Measurements from ENCODE around the gene APAF1.

The APAF1 gene

DNA sequence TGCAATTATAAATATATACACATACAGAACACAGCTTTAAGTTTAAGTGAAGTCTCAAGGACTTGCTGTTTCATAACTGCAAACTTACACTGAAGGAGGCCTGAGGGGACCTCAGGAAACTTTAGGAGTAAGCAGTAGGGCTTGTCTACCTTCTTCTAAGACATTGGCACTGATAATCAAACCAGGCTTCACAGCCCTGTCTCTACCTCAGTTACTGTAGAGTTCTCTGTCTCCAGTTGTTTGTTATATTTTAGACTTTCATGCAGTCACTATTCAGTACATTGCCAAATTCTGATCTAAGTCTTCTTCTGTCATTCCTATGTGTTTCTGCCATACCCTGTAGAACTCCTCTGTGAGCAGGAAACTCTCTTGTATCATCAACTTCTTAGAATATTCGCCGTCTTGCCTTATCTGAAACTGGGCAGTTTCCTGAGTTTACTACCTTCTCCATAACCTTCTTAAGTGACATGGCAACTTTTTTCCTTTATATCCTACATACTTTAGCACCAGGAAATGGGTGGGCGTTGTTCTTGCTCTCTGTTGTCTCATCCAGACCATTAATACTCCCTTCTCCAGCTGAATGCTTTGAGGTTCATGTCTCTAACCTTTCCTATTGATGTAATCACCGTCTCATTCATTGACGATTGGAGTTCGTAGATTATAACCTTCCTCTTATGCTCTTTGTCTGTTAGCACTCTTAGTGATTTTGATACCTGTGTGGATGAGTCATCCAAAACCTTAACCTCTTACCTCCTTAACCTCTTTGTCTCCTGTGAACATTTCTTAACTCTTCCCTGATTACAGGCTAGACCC, 11.4 kb downstream of the APAF1 start:
- DNase-seq (ENCODE audit: low read depth in 2 of 2, low spot score in 1 of 2) = no peak

DNA sequence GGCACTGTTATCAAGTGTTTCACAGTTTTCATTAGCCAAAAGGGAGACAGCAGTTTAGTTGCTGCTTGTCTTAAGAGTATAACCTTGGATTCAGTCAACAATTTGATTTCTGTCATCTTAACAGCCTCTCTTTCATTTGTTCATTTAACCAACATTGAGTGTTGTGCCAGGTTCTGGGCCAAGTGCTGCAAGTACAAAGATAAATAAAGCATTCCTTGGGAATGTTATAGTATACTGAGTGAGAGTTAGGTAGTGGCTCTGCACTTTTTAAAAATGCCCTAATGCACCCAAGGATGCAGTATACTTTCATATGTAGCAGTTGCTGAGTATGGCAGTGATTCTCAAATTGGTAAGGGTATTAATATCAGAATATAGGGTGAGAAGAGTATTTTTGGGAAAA, 15.4 kb downstream of the APAF1 start:
- no peak for DNase-seq (ENCODE audit: low read depth in 2 of 2, low spot score in 1 of 2)

DNA sequence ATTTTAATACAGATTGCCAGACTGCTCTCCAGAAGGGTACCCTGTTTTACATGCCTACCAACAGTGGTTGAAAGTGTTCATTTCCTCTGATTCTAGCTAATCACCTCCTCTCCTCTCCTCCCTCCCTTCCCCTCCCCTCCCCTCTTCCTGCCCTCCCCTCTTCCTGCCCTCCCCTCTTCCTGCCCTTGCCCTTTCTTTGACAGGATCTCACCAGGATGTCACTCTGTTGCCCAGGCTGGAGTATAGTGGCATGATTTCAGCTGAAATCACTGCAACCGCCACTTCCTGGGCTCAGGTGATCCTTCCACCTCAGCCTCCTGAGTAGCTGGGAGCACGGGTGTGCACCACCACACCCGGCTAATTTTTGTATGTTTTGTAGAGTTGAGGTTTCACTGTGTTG, 24.7 kb downstream of the APAF1 start:
- DNase-seq (ENCODE audit: low read depth in 2 of 2, low spot score in 1 of 2) = no peak

DNA sequence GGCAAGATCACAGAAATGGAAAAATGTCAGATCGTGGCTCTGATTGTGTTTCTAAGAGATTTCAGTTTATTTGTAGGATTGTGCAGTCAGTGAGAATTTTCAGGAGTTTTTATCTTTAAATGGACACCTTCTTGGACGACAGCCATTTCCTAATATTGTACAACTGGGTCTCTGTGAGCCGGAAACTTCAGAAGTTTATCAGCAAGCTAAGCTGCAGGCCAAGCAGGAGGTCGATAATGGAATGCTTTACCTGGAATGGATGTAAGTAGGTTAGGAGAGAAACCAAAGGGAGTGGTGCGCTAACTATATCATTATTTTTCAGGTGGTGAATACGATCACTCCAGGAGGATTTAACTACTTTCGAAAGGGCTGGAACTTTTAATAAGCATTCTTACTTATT, 26.4 kb downstream of the APAF1 start:
- no peak for DNase-seq (ENCODE audit: low read depth in 2 of 2, low spot score in 1 of 2)

DNA sequence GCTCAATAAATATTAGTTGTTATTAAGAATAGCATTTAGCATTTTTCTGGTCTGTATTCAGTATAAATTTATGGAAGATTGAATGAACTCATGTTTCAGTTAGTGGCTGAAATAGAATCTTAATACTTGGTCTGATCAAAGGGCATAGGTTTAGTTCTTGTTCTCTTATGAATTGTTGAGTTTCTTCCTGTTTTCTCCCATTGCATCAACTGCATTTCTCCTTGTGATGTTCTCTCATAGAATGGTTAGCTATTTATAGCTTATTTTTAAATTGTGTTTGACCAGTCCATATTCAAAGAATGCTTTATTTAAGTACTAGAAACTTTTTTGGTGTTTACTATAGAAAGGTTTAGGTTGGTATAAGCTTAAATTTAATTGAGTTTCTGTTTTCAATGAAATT, 29.8 kb downstream of the APAF1 start:
- DNase-seq (ENCODE audit: low read depth in 2 of 2, low spot score in 1 of 2) = no peak

DNA sequence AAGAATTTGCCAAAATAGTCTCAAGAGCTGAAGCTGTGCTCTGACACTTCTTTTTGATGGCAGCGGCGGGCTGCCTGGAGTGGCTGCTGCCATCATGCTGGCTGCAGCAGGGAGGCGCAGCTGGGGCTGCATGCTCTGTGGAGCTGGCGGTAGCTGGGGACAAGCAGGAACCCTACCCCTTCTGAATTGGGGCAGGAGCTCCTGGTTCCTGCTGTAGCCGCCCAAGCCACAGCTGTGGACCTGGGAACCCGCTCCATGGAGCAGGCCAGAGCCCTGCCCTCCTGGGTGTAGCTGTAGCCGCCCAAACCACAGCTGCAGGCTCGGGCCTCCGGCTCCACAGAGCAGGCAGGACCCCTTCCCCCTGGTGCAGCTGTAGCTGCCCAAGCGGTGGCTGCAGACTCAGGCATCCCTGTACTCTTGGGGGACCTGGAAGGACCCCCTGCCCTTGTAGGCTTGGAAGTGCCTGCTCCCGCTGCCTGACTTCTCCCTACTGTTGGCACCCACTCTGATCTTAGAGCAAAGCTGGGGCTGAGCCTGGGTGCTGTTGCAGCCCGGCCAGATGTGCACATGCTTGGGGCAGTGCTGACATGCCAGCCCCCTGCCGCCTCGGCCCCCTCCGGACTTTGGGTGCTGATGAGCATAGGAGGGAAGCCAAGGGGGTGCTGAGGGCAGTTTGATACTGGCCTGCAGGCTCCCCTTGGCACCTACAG, 33.3 kb downstream of the APAF1 start:
- DNase-seq (ENCODE audit: low read depth in 2 of 2, low spot score in 1 of 2) = no peak

DNA sequence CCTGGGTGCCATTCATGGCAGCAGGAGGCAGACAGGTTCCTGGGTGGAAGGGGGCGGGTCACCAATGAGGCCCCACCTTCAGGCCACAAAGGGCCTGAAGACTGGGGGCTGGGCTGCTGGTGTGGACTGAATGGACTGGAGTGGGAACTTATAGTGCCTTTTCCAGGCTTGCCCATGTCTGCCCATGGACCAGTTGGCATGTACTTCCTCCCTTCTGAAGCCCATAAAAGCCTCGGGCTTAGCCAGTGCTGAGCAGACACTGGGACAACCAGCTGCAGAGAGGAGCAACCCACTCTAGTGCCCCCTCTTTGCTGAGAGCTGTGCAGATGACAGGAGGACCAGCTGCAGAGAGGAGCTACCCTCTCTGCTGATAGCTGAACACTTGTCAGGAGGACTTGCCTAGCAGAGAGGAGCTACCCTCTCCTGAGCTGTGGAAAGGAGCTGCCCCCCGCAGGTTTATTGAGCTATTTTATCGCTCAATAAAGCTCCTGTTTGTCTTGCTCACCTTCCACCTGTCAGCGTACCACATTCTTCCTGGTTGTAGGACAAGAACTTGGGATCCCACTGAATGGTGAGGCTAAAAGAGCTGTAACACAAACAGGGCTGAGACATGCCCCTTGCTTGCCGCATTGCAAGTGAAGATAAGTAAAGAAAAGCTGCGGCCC, 34.0 kb downstream of the APAF1 start:
- no peak for DNase-seq (ENCODE audit: low read depth in 2 of 2, low spot score in 1 of 2)

DNA sequence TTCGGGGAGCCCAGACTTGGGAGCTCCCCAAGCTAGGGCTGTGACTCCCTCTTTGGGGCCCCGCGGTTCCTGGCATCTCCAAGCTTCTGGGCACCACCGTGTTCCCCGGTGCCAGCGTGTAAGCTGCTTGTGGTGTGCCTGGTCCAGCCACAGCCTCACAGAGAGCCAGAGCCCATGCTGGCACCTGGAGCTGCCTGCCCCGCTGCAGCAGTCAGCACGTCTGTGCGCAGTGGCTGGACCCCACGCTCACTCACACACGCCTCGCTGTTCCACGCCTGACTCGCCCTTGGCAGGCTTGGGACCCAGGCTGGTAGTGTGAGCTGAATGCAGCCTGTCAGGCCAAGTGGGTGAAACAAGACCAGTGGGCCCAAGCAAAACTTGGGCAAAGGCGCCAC, 34.5 kb downstream of the APAF1 start:
- DNase-seq (ENCODE audit: low read depth in 2 of 2, low spot score in 1 of 2) = no peak

DNA sequence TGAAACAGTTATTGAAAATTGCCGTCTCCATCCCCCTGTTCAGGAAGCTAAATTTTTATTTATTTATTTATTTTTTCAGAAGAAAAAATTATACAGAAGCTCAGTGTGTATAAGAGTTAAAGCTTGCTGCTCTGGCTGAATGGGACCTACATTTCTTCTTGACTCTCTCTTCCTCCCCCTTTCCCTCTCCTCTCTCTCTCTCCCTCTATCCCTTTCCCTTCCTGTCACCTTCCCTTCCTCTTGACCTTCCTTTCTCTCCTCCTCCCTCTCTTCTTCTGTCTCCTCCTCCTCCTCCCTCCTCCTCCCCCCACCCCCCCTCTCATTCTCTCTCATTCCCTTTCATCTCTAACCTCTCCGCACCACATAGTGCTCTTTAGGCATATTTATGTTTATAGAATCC, 39.1 kb downstream of the APAF1 start:
- no peak for DNase-seq (ENCODE audit: low read depth in 2 of 2, low spot score in 1 of 2)

DNA sequence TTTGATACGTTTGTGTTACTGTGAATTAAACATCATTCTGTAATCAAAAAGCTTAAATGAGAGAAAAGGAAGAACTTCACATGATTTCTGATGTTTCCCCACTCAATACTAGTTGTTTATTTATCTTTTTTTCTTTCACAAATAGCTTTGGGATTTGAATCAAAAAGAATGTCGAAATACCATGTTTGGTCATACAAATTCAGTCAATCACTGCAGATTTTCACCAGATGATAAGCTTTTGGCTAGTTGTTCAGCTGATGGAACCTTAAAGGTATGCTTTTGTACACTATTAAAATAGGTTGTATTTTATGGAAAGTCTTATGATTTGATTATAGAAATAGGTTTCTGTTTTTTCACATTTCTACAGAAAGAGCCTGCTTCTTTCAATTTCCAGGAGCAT, 41.5 kb downstream of the APAF1 start:
- DNase-seq (ENCODE audit: low read depth in 2 of 2, low spot score in 1 of 2) = no peak

DNA sequence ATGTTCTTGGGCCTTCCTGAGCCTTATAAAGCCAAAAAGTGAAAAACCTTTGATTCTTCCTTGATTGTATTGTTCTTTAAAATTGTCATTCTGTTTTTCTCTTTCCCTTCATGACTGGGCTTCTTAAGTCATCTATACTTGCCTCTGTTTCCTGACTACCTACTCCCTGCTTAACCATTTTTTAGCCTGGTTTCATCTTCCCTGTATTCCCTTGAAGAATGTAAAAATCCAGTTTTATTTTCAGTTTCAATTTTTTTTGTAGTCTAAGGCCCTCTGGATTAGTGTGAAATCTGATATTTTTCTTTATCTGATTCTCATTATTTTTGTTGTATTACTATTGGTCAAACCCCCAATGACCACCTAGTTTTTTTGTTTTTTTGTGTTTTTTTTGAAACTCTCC, 46.3 kb downstream of the APAF1 start:
- no peak for DNase-seq (ENCODE audit: low read depth in 2 of 2, low spot score in 1 of 2)

DNA sequence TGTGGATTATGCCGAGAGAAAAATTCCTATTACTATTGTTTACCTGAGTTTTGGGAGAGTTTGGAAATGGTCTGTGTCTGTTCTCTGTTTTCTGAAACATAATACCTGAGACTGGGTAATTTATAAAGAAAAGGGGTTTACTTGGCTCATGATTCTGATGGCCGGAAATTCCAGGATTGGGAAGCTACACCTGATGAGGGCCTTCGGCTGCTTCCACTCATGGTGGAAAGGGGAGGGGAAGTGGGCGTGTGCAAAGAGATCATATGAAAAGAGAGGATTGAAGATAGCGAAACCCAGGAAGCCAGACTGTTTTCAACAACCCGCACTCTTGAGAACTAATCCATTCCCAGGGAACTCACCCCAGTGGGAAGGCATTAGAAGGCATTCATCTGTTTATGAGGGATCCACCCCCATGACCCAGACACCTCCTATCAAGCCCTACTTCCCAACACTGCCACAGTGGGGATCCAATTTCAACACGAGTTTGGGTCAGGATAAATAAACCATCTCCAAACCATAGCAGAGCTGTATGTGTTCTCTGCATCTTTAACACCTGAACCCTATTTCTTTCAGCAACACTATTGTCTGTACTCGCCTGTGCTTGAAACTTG, 51.1 kb downstream of the APAF1 start:
- DNase-seq (ENCODE audit: low read depth in 2 of 2, low spot score in 1 of 2) = no peak

DNA sequence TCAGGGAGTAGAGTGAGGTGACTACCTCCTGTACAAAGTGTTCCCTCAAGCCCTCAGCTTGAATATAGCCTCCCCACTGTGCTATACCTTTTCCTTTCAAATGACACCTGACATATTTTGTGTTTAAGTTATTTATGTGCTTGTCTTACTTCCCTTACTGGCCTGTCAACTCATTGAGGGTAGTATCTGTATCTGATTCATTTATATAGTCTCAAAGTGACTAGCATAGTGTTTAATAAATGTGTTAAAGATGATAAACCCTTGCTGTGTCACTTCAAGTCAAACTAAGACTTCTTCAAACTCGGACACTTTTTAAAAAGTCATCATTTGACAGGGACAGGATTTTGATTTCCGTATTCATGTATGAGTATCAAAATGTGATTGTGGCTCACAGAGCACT, 52.1 kb downstream of the APAF1 start:
- no peak for DNase-seq (ENCODE audit: low read depth in 2 of 2, low spot score in 1 of 2)

DNA sequence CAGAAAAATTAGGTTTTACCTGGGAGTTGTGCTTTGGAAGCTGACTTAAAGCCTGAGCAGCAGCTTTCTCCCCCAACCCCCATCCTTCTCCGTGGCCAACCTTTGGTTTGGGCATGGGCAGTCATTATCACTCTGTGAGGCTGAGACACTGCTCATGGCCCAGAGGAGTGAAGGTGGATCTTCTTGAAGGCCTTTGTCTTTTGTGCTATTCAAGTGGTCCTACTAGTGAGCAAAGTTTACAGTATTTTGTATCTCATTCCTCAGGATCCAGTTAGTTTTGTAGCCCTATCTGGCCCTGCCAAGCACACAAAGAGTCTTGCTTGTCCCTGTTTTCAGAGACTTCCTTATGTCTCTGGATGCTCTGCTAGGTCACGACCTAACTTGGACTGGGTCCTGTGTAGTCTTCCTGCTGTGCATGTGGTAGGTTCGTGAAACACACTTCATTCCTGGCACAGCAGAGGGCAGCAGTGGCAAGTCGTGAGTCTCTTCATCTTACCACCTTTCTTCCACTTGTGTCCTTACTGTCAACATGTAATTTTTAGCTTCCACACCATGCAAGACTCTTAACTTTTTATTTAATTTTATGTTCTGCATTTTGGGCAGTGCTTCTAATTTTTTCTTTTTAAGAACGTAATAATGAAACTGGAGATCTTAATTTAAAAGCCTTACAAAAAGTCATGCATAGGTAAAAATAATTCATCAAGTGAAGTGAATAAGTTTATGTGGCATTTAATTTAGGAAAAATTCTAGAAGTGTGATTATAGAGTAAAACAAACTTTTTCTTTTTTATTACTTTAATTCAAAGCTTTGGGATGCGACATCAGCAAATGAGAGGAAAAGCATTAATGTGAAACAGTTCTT, 53.7 kb downstream of the APAF1 start:
- DNase-seq (ENCODE audit: low read depth in 2 of 2, low spot score in 1 of 2) = peak in 1 of 2 donors; percentile 10

DNA sequence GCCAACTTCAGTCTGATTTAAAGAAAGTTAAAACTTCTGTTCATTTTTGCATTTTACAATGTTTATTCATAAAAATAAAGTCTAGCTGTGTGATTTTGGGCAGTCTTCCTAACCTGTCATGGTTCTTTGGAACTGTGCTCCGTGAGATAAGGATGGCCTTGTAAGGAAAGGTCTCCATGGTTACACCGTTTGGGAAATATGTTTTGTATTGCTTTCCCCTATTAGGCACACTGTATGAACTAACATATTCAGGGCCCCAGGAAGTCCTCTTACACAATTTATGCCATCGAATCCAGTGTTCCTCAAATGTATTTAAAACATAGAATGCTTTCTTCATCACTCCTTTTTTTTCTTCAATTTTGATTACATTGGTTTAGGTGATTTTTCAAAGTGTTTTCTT, 54.5 kb downstream of the APAF1 start:
- DNase-seq (ENCODE audit: low read depth in 2 of 2, low spot score in 1 of 2) = no peak

DNA sequence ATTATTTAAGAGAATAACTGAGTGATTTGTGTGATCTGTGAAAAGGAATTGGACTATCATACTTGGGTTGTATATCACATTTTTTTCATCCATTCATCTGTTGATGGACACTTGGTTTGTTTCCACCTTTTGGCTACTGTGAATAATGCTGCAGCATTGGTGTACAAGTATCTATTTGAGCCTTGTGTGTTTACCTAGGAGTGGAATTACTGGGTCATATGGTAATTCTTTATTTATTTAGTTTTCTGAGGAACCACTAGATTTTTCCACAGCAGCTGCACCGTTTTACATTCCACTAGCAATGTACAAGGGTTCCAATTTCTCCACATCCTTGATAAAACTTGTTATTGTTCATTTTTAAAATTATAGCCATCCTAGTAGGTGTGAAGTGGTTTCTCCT, 56.1 kb downstream of the APAF1 start:
- no peak for DNase-seq (ENCODE audit: low read depth in 2 of 2, low spot score in 1 of 2)

DNA sequence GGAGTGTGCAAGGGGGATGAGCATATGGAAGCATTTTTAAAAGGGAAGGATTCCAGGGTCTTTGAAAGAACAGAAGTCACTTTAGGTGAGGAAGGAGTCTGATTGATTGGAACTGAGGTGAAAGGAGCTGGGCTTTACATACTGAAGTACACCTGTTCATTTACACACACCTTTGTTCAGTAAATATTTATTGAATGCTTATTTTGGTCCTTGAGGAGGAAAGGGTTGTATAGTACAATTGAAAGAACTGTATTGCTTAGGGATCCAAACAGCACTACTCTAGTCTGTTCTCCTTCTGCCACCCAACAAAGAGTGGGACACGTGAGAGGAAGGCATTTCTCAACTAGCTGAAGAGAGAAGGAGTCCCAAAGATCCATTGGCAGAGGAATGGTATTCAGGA, 63.9 kb downstream of the APAF1 start:
- no peak for DNase-seq (ENCODE audit: low read depth in 2 of 2, low spot score in 1 of 2)

DNA sequence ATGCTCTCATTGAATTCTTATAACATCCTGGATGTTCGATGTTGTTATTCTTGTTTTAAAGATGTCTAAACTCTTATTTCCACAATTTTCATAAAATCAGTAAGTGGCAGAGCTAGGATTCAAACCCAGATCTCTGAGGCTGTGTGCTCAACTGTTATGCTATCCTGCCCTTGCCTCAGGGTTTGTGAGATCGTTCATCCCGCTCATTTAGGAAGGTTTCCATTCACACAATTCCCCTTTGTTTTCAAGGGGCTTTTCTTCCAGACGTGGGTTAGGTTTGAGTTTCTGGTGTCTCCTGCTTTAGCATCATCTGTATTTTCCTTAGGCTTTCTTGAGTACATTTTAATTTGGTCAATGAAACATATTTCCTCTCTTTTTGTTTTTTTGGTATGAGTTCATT, 69.3 kb downstream of the APAF1 start:
- no peak for DNase-seq (ENCODE audit: low read depth in 2 of 2, low spot score in 1 of 2)

DNA sequence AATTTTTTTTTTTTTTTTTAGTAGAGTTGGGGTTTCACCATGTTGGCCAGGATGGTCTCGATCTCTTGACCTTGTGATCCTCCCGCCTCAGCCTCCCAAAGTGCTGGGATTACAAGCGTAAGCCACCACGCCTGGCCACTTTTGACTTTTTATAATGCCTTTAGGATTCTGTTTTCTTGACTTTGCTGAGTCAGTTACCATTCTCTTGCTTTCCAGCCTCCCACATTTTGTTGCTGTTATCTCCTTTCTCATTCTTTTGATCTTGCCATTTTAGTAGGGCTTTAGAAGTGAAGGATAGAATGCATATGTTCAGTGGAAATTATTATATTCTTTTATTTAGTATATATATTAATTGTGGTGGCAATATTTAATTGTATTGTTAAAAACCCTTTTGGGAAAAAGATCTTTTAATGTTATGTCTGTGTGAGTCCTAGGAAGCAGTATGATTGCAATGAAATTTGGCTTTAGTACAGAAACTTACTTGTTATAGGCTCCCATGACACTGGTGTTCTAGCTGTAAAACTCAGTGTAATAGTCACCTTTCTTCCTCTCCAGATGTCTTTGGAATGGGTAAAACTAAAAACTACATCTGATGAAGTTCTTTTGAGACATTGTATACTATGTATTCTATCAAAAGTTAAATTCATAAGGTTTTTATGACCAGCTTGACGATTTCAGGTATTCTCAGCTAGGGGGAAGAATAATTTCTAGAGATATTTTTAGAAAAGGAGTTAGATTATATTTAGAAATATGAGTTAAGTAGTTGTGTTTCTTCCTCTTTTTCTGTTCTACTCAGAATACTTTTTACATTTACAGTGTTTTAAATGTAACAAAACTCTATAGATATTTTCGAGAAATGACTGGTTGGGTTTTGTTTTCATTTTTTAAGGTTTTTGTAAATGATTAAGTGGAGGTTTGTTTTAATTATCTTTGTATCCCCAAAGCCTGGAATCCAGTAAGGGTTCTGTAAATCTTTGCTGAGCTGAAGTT, 74.7 kb downstream of the APAF1 start:
- no peak for DNase-seq (ENCODE audit: low read depth in 2 of 2, low spot score in 1 of 2)

DNA sequence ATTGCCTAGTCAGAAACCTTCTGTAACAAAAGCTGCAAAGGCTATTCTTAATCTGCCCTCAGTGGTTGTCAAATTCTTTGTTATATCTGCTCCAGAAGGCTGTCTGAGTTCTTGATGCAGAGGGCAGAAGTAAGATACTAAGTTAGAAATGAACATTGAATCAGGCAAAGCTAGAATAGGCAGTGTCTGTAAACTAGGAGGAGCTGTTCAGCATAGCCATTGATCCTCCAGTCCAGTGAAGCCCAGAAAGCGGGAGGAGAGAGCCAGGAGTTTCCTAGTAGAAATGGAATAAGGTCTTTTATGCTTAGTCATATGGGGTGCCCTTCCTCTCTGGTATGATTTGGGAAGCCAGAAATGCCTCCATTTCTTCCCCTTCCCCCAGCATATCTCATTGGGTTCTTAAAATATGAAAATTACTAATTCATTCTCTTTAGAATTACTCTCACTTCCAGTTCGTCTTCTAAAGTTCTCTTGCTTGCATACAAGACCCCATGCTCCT, 76.2 kb downstream of the APAF1 start:
- no peak for DNase-seq (ENCODE audit: low read depth in 2 of 2, low spot score in 1 of 2)

Data from stimulated activated CD8-positive, alpha-beta memory T cell treated with anti-CD3 and anti-CD28 coated beads, Interleukin-4, amount 100 ng/mL, for 4 hours (primary cell).